Ishikawa (cell line): ENCODE results near the gene NCKIPSD.

Experiments
- CEBPB ChIP-seq: IDR thresholded peaks from 2 replicates; pipeline ENCODE4 v1.6.1; 2012
- CREB1 ChIP-seq: IDR thresholded peaks from 2 replicates; pipeline ENCODE4 v1.6.1; 2012; ENCODE audit warnings: low read depth
- EGR1 ChIP-seq: IDR thresholded peaks from 2 replicates; pipeline ENCODE4 v1.6.1; 2012
- EP300 ChIP-seq: IDR thresholded peaks from 2 replicates; pipeline ENCODE4 v1.6.1; 2012; ENCODE audit warnings: borderline replicate concordance
- FOXM1 ChIP-seq: IDR thresholded peaks from 2 replicates; pipeline ENCODE4 v1.6.1; 2012; ENCODE audit warnings: low read depth, borderline replicate concordance
- NFIC ChIP-seq: IDR thresholded peaks from 2 replicates; pipeline ENCODE4 v1.6.1; 2012
- RAD21 ChIP-seq: IDR thresholded peaks from 2 replicates; pipeline ENCODE4 v1.6.1; 2012; ENCODE audit warnings: low read depth
- TAF1 ChIP-seq: IDR thresholded peaks from 2 replicates; pipeline ENCODE4 v1.6.1; 2012; ENCODE audit warnings: low read depth, mild to moderate bottlenecking
- TCF12 ChIP-seq: IDR thresholded peaks from 2 replicates; pipeline ENCODE4 v1.6.1; 2012; ENCODE audit warnings: low read depth
- TEAD4 ChIP-seq: IDR thresholded peaks from 2 replicates; pipeline ENCODE4 v1.6.1; 2012
- YY1 ChIP-seq: IDR thresholded peaks from 2 replicates; pipeline ENCODE4 v1.6.1; 2012; ENCODE audit warnings: low read depth
- ZBTB7A ChIP-seq: IDR thresholded peaks from 2 replicates; pipeline ENCODE4 v1.6.1; 2012; ENCODE audit warnings: low read depth
- TF ChIP-seq, protein P1 (sequence below): IDR thresholded peaks from 2 replicates; pipeline ENCODE4 v1.6.1; 2012
- TF ChIP-seq, protein P2 (sequence below): IDR thresholded peaks from 2 replicates; pipeline ENCODE4 v1.6.1; 2012; ENCODE audit warnings: low read depth, mild to moderate bottlenecking
- TF ChIP-seq, protein P3 (sequence below): IDR thresholded peaks from 2 replicates; pipeline ENCODE4 v1.6.1; 2012

The NCKIPSD gene

DNA sequence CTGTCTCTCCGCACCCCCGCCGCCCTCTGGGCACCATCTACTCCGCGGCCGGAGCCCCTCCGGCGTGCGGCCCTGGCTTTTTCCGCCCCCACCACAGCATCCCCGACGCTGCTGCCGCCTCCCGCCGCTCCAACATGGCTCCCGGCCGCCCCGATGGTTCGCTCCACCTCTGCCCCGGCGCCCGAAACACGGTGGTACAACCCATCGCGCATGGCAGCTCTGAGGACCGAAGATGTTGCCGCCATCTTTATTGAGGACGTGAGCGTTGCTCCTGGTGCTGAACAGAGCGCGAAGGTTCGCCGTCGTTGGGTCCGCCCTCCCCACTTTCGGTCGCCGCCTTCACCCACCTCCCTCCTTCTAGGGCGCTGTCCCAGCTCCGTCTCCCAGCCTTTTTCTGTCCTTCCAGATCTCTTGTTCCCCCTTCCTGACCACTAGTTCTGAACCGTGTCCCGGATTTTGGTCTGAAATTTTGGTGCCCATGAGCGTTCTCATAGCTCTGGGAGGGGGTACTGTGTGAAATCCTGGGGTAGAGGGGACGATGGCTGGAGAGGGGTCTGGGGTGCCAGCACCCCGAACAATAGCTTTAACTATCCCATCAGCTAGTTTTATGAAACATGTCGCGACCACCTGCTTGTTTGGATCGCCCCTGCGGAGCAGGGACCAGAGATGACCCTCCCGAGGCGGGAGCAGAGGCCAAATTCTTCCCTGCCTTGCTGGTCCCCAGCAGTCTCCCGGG, 22.8 kb downstream of the NCKIPSD start, which contains the start of gene CELSR3:
Gene CELSR3, minus strand, starts transcription at position 134 of the 736 bp plus-strand sequence. CDS start 252 bp downstream, outside the sequence.
- TF ChIP-seq NFIC (no peak), CEBPB (no peak), TAF1 (peak; percentile 53; the same call in 1 of the 2 replicates), EP300 (0 out of 2 replicates have a peak, but pooled peaks have one; percentile 6), TEAD4 (no peak), YY1 (peak; percentile 96), CREB1 (no peak)
- TF ChIP-seq, protein P1, sequence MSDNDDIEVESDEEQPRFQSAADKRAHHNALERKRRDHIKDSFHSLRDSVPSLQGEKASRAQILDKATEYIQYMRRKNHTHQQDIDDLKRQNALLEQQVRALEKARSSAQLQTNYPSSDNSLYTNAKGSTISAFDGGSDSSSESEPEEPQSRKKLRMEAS = peak; percentile 67; the same call in 1 of the 2 replicates
- TF ChIP-seq, protein P2, sequence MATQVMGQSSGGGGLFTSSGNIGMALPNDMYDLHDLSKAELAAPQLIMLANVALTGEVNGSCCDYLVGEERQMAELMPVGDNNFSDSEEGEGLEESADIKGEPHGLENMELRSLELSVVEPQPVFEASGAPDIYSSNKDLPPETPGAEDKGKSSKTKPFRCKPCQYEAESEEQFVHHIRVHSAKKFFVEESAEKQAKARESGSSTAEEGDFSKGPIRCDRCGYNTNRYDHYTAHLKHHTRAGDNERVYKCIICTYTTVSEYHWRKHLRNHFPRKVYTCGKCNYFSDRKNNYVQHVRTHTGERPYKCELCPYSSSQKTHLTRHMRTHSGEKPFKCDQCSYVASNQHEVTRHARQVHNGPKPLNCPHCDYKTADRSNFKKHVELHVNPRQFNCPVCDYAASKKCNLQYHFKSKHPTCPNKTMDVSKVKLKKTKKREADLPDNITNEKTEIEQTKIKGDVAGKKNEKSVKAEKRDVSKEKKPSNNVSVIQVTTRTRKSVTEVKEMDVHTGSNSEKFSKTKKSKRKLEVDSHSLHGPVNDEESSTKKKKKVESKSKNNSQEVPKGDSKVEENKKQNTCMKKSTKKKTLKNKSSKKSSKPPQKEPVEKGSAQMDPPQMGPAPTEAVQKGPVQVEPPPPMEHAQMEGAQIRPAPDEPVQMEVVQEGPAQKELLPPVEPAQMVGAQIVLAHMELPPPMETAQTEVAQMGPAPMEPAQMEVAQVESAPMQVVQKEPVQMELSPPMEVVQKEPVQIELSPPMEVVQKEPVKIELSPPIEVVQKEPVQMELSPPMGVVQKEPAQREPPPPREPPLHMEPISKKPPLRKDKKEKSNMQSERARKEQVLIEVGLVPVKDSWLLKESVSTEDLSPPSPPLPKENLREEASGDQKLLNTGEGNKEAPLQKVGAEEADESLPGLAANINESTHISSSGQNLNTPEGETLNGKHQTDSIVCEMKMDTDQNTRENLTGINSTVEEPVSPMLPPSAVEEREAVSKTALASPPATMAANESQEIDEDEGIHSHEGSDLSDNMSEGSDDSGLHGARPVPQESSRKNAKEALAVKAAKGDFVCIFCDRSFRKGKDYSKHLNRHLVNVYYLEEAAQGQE = peak; percentile 59

DNA sequence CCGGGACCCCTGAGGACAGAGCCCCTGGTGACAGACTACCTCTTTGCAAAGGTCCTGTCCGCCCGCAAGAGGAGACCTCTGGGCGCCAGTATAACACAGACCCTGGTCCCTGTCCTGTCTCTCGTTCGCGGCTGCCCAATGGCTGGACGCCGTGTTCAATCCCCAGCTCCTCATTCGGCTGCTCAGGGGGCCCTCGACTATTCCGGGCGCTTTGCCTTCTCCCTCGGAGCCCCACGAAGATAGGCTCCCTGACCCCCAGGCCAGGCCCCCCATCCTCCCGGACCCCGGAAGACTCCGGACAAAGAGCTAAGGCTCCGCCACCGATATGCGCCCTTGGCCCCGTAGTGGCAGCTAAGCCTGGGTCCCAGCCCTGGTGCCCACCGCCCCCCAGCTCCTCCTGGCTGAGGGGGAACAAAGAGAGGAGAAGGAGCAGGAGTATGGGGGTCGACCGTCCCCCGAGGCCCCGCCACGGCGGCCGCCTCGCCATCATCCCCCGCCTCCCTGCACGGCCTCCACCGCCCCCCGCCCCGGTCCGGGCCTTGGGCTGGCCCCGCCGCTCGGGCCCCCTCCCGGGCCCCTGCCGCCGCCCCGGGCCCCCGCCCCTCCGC, 23.5 kb downstream of the NCKIPSD start:
- TF ChIP-seq YY1 = no peak
- no peak for TF ChIP-seq CREB1
- TF ChIP-seq ZBTB7A = no peak
- no peak for TF ChIP-seq EP300
- TF ChIP-seq, protein P3, sequence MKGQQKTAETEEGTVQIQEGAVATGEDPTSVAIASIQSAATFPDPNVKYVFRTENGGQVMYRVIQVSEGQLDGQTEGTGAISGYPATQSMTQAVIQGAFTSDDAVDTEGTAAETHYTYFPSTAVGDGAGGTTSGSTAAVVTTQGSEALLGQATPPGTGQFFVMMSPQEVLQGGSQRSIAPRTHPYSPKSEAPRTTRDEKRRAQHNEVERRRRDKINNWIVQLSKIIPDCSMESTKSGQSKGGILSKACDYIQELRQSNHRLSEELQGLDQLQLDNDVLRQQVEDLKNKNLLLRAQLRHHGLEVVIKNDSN = no peak
- TF ChIP-seq TCF12 = no peak
- no peak for TF ChIP-seq TAF1
- TF ChIP-seq, protein P2 = no peak

DNA sequence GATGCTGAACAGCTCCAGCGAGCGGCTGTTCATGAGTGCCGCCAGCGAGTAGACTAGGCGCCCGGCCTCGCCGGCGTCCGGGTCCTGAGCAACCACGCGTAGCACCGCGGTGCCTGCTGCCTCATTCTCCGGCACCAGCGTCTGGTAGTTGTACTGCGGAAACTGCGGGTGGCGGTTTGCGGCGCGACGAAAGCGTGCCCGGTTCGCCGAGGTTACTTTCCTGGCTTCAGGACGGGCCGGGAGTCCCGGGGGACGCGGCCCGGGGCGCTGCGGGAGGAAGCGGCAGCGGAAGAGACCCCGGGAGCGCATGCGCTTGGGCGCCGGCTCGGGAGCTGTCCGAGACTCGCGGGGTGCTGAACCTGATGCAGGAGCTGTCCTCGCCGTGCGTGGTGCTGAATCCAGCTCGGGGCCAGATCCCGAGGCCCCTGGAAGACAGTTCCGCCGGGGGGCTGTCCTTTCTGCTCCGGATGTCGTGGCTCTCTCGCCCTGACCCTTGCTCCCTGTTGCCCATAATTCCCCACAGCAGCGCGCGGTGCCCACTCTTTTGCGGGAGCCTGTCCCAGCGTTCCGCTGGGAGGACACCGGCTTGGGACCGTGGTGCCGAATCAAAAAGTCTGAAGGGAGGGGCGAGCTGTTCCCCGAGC, 24.1 kb downstream of the NCKIPSD start:
- TF ChIP-seq TAF1 = no peak
- no peak for TF ChIP-seq NFIC
- TF ChIP-seq CEBPB = no peak
- no peak for TF ChIP-seq FOXM1
- no peak for TF ChIP-seq EP300
- peak; percentile 50; the same call in 1 of the 2 replicates for TF ChIP-seq TCF12
- peak; percentile 28; the same call in 1 of the 2 replicates for TF ChIP-seq TEAD4
- TF ChIP-seq, protein P1 = peak; percentile 82
- TF ChIP-seq, protein P2 = peak; percentile 100
- TF ChIP-seq, protein P3 = no peak
- no peak for TF ChIP-seq EGR1
- TF ChIP-seq CREB1 = no peak
- no peak for TF ChIP-seq RAD21
- peak; percentile 78 for TF ChIP-seq ZBTB7A
- TF ChIP-seq YY1 = 0 out of 2 replicates have a peak, but pooled peaks have one; percentile 52

DNA sequence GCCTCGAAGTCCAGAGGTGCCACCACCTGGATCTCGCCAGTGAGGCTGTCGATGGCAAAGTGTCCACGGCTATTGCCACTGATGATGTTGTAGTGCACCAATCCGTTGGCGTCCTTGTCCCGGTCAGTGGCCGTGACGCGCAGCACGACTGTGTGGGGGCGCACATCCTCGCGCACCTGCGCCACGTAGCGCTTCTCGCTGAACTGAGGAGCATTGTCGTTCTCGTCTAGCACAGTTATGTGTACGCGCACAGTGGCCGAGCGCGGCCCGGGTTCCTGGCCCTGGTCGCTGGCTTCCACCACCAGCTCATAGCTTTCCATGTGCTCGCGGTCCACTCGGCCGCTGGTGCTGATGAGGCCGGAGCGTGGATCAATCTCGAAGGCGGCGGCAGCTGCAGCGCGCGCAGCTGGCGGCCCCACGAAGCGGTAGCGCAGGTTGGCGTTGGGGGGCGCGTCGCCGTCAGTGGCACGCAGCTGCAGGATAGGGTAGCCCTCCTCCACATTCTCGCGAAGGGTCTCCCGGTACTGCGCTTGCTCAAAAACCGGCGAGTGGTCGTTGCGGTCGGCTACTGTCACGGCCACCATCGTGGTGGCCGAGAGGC, 24.8 kb downstream of the NCKIPSD start:
- TF ChIP-seq CEBPB (no peak), EP300 (no peak), ZBTB7A (no peak), TAF1 (no peak), TEAD4 (no peak)
- TF ChIP-seq, protein P3 = no peak
- TF ChIP-seq, protein P2 = no peak
